GM21619 (cell line): ENCODE measurements around the gene LEMD3.
A peak's percentile ranks its signal among the peaks of the same experiment; 100 is the strongest.

Source experiments
- ATAC-seq: cut with Tn5 transposase; IDR thresholded peaks from one replicate; pipeline ENCODE4 v1.9.1; 2021; ENCODE audit not compliant: unreplicated experiment

Gene LEMD3

GRCh38 chr12:65168681-65169319, 583 bp upstream of the LEMD3 start:
- peak; percentile 0 for ATAC-seq

- ATAC-seq = peak; percentile 46
These were observed 962 bp downstream of the LEMD3 start for GRCh38 chr12:65170209-65170881.

- no peak for ATAC-seq
These were observed 1.7 kb downstream of the LEMD3 start for GRCh38 chr12:65171073-65171472.

GRCh38 chr12:65171870-65172269, 2.5 kb downstream of the LEMD3 start:
- no peak for ATAC-seq

GRCh38 chr12:65175385-65175784, 6.0 kb downstream of the LEMD3 start:
- no peak for ATAC-seq

GRCh38 chr12:65182012-65182739, 12.8 kb downstream of the LEMD3 start:
- no peak for ATAC-seq

- ATAC-seq = no peak
These were observed 14.9 kb downstream of the LEMD3 start for GRCh38 chr12:65184176-65184857.

- no peak for ATAC-seq
These were observed 15.5 kb downstream of the LEMD3 start for GRCh38 chr12:65184858-65185229.

- ATAC-seq = no peak
These were observed 18.3 kb downstream of the LEMD3 start for GRCh38 chr12:65187665-65188064.

GRCh38 chr12:65188179-65188701, 18.9 kb downstream of the LEMD3 start:
- peak; percentile 44 for ATAC-seq

- peak; percentile 95 for ATAC-seq
These were observed 19.8 kb downstream of the LEMD3 start for GRCh38 chr12:65189028-65189718.

GRCh38 chr12:65192963-65193516, 23.7 kb downstream of the LEMD3 start:
- no peak for ATAC-seq

- ATAC-seq = no peak
These were observed 25.6 kb downstream of the LEMD3 start for GRCh38 chr12:65194949-65195348.

- ATAC-seq = no peak
These were observed 26.1 kb downstream of the LEMD3 start for GRCh38 chr12:65195387-65196055.

GRCh38 chr12:65196762-65197567, 27.6 kb downstream of the LEMD3 start:
- ATAC-seq = no peak

GRCh38 chr12:65199604-65200003, 30.2 kb downstream of the LEMD3 start:
- ATAC-seq = no peak

GRCh38 chr12:65200007-65200665, 30.8 kb downstream of the LEMD3 start:
- ATAC-seq = no peak

- ATAC-seq = no peak
These were observed 34.0 kb downstream of the LEMD3 start for GRCh38 chr12:65203376-65203775.
